Skeletal muscle tissue (tissue), 4 donors: ENCODE data around the gene HSPA1B. TPM values are rescaled to one million over a fixed set of nuclear protein-coding genes. Genes with fewer than 3 reads are reported as not detected.
"Not testable (repeated sequence)": the region's sequence is repeated elsewhere in the genome, so short reads cannot be mapped to it uniquely, and the experiment has no call there.

Experiments
- H3K27ac ChIP-seq: one replicate; pipeline ENCODE4 v1.7.0; 2013; ENCODE audit warnings: mild to moderate bottlenecking, low read depth, low read length, inconsistent platforms
- H3K27me3 ChIP-seq, 3 donors: one replicate each; pipeline ENCODE4 v1.7.0; 2013; ENCODE audit warnings: low read length in 3 of 3; ENCODE audit not compliant: control insufficient read depth in 3 of 3, insufficient read depth in 3 of 3
- H3K36me3 ChIP-seq, 3 donors: one replicate each; pipeline ENCODE4 v1.7.0; 2013; ENCODE audit warnings: low read length in 3 of 3; ENCODE audit not compliant: control insufficient read depth in 3 of 3, insufficient read depth in 3 of 3
- H3K4me1 ChIP-seq, 3 donors: one replicate each; pipeline ENCODE4 v1.7.0; 2013; ENCODE audit warnings: low read length in 3 of 3, mild to moderate bottlenecking in 3 of 3; ENCODE audit not compliant: control insufficient read depth in 3 of 3, insufficient read depth in 3 of 3
- H3K4me3 ChIP-seq, 3 donors: one replicate each; pipeline ENCODE4 v1.7.0; 2013; ENCODE audit warnings: low read length in 3 of 3
- H3K9ac ChIP-seq, 3 donors: one replicate each; pipeline ENCODE4 v1.7.0; 2013; ENCODE audit warnings: low read length in 3 of 3, mild to moderate bottlenecking in 3 of 3, moderate library complexity in 2 of 3, low read depth in 1 of 3
- H3K9me3 ChIP-seq, 3 donors: one replicate each; pipeline ENCODE4 v1.7.0; 2013; ENCODE audit warnings: low read length in 3 of 3; ENCODE audit not compliant: control insufficient read depth in 3 of 3
- total RNA-seq: library from RNA; depleted of rRNA; stranded (reverse); fragments of >200 nt; gene quantifications from one replicate; pipeline ENCODE4 v1.2.3, GENCODE V29; 2014
- donor health status: Osteomylitis.

The HSPA1B gene
- total RNA-seq, 1 donor from 2014 or later, result 117 TPM

GRCh38 chr6:31851980-31852718 lies 24.6 kb downstream of the HSPA1B start:
- H3K9me3 ChIP-seq, H3K27me3 ChIP-seq, H3K36me3 ChIP-seq, H3K27ac ChIP-seq, H3K9ac ChIP-seq, H3K4me3 ChIP-seq, H3K4me1 ChIP-seq: not testable (repeated sequence)

- not testable (repeated sequence) for H3K9ac ChIP-seq, H3K27me3 ChIP-seq, H3K4me3 ChIP-seq, H3K27ac ChIP-seq, H3K9me3 ChIP-seq
- H3K4me1 ChIP-seq, result peaks cover 7 to 12% (median 10%) of the 10 kb centered on the region in 3 donors
- peaks cover 24 to 34% (median 34%) of the 10 kb centered on the region in 3 donors for H3K36me3 ChIP-seq
Observed at GRCh38 chr6:31857774-31858173, 30.2 kb downstream of the HSPA1B start.

GRCh38 chr6:31858707-31859106 lies 31.2 kb downstream of the HSPA1B start:
- H3K36me3 ChIP-seq, result peaks cover 24 to 34% (median 34%) of the 10 kb centered on the region in 3 donors
- H3K4me3 ChIP-seq, result no peak overlapping the region
- H3K9ac ChIP-seq, result no peak overlapping the region
- H3K9me3 ChIP-seq, result no peaks in the 10 kb centered on the region
- H3K27ac ChIP-seq, result no peak overlapping the region
- peaks cover 14 to 18% (median 17%) of the 10 kb centered on the region in 3 donors for H3K4me1 ChIP-seq
- H3K27me3 ChIP-seq, result no peaks in the 10 kb centered on the region

- H3K4me3 ChIP-seq, result no peak overlapping the region
- H3K4me1 ChIP-seq, result peaks cover 21 to 26% (median 22%) of the 10 kb centered on the region in 3 donors
- H3K9me3 ChIP-seq, result no peaks in the 10 kb centered on the region
- no peak overlapping the region for H3K27ac ChIP-seq
- H3K27me3 ChIP-seq, result no peaks in the 10 kb centered on the region
- no peak overlapping the region for H3K9ac ChIP-seq
- H3K36me3 ChIP-seq, result peaks cover 24 to 34% (median 34%) of the 10 kb centered on the region in 3 donors
Observed at GRCh38 chr6:31859923-31860322, 32.4 kb downstream of the HSPA1B start.

GRCh38 chr6:31860349-31860748 lies 32.8 kb downstream of the HSPA1B start:
- Histone ChIP-seq H3K4me1 (peaks cover 21 to 26% (median 22%) of the 10 kb centered on the region in 3 donors), H3K9me3 (no peaks in the 10 kb centered on the region), H3K4me3 (no peak overlapping the region), H3K27me3 (no peaks in the 10 kb centered on the region), H3K36me3 (peaks cover 24 to 34% (median 34%) of the 10 kb centered on the region in 3 donors), H3K27ac (no peak overlapping the region), H3K9ac (no peak overlapping the region)

- Histone ChIP-seq H3K27me3 (no peaks in the 10 kb centered on the region), H3K9ac (no peak overlapping the region), H3K27ac (no peak overlapping the region), H3K36me3 (peaks cover 24 to 34% (median 34%) of the 10 kb centered on the region in 3 donors), H3K9me3 (no peaks in the 10 kb centered on the region), H3K4me1 (peaks cover 21 to 26% (median 22%) of the 10 kb centered on the region in 3 donors), H3K4me3 (no peak overlapping the region)
Observed at GRCh38 chr6:31861150-31861549, 33.6 kb downstream of the HSPA1B start.

- H3K27ac ChIP-seq, result peak overlapping the region; percentile 93
Observed at GRCh38 chr6:31861919-31862343, 34.4 kb downstream of the HSPA1B start.

GRCh38 chr6:31862344-31863235 lies 35.1 kb downstream of the HSPA1B start, which contains the start of gene NEU1:
Gene NEU1, minus strand, starts transcription at chr6:31862821. Its CDS starts 45 bp downstream, at chr6:31862776.
- H3K27ac ChIP-seq, result peak within 1 kb of the TSS; percentile 93
- H3K9me3 ChIP-seq, result no peaks in the 10 kb centered on the region
- H3K4me3 ChIP-seq, result peak within 1 kb of the TSS; percentile 92 to 98 (median 98)
- H3K4me1 ChIP-seq, result peaks cover 21 to 26% (median 22%) of the 10 kb centered on the region in 3 donors
- H3K27me3 ChIP-seq, result no peaks in the 10 kb centered on the region
- peak within 1 kb of the TSS; percentile 93 to 99 (median 94) for H3K9ac ChIP-seq
- peaks cover 21 to 28% (median 27%) of the 10 kb centered on the region in 3 donors for H3K36me3 ChIP-seq

More at GRCh38 chr6:31861919-31862343, 34.4 kb downstream of the HSPA1B start:
- peaks cover 24 to 34% (median 33%) of the 10 kb centered on the region in 3 donors for H3K36me3 ChIP-seq
- H3K27me3 ChIP-seq, result no peaks in the 10 kb centered on the region
- peak overlapping the region; percentile 93 to 99 (median 94) for H3K9ac ChIP-seq
- H3K4me3 ChIP-seq, result peak overlapping the region; percentile 92 to 98 (median 98)
- peaks cover 21 to 26% (median 22%) of the 10 kb centered on the region in 3 donors for H3K4me1 ChIP-seq
- H3K9me3 ChIP-seq, result no peaks in the 10 kb centered on the region

- H3K9me3 ChIP-seq, H3K27me3 ChIP-seq: not testable (repeated sequence)
- Histone ChIP-seq H3K4me1 (peaks cover 21 to 26% (median 22%) of the 10 kb centered on the region in 3 donors), H3K27ac (peak overlapping the region; percentile 82), H3K4me3 (peak overlapping the region; percentile 81 to 86 (median 86)), H3K36me3 (peaks cover 17 to 20% (median 17%) of the 10 kb centered on the region in 3 donors), H3K9ac (peak overlapping the region; percentile 65 to 72 (median 71))
Observed at GRCh38 chr6:31864123-31864562, 36.6 kb downstream of the HSPA1B start.
